NCI-H1417 (cell line): Measurements from ENCODE around the gene NENF.
A peak's percentile ranks its signal among the peaks of the same experiment; 100 is the strongest.

Source experiments
- DNase-seq, 3 experiments: peaks; one replicate each; lab custom pipeline; 2025; lab: John Stamatoyannopoulos, UW

The NENF gene

DNA sequence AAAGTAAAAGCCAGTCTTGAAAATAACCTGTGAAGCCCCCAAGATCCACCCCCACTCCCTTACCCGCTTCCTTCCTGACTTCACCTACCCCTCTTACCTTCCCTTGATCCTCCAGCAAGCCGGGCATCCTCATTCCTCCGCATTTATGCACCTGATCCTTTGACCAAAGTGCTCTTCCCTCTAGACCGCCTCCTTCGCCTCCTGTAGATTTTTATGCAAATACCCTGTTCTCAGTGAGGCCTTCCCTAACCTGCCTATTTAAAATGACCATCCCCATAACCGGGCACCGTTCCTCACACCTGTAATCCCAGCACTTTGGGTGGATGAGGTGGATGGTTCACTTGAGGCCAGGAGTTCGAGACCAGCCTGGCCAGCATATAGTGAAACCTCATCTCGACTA, 1.1 kb upstream of the NENF start:
- no peak for DNase-seq

DNA sequence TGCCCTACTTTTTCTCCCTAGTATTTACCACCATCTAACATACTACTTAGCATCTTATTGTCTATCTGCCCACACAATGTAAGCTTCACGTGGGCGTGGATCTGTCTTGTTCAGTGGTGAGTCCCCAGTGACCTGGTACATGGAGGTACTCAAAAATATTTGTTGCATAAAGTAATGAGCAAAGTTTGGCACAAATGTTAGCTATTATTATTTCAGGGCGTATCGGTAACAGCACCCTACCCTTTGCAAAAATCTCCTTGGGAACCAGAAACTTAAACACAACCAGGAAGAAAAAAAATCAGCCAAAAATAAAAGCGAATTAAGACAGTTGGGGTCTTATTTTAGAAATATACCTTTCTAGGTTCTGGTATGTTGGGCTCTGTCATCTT, 454 bp upstream of the NENF start:
- peak in 1 of 3 experiments; percentile 59 for DNase-seq

DNA sequence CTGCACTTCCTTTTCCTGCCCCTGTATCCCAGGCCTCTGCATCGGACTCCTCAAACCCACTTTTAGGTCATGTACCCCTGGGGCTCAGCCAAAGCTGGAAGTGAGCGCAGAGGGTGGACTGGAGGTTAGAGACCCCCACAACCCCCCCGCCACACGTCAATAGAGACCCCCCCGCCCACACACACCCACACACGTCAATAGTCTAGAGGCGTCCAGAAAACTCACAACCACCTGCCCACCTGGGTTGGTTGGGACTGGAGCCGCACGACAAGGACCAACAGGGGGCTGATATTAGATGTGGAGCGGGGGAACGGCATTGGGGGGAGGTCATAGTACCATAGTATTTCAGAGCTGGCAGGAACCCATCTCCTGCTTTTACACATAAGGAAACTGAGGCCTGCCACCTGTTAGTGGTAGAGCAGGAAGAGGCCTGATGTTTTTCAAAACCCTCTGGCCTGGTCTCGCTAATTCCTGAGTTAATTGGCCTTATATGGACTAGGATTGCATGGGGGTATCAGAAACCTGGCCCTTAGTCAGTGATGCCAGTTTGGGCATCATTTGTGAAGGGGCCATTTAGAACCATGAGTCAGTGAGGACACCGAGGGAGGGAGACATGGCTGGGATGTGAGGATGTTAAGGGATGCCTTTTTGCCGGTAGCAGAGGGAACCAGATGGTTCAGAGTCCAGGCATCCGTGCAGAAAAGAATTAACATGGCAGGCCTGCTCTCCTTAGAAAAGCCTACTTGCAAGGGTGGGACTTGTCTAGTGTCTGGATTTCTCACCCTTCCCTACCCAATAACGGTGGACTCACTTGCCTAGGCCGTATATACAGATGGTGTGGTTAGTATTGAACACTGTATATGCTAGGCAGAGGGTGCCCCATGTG, 1.1 kb downstream of the NENF start:
- no peak for DNase-seq

GRCh38 chr1:212434992-212435391, 2.3 kb downstream of the NENF start:
- no peak for DNase-seq

GRCh38 chr1:212437179-212437798, 4.6 kb downstream of the NENF start:
- peak in 1 of 3 experiments; percentile 43 for DNase-seq

GRCh38 chr1:212438831-212439237, 6.1 kb downstream of the NENF start:
- no peak for DNase-seq

DNA sequence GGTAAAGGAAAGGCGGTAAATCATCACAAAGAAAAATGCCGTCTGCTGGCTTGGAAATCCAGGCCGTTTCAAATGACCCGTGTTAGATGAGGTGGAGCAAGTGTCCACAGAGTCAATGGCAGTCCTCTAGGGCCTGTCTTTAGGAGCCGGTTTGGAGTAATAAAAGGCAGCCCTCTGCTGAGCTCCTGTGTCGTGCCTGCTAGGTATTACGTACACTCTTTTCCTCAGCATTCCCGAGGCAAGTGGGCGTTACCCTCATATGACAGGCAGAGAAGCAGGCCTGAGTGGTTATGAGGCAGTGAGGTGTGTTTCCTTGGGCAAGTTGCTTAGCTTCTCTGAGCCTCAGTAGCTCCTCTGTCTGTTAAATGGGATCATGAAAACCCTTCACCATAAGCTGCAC, 7.7 kb downstream of the NENF start:
- no peak for DNase-seq

GRCh38 chr1:212442408-212442807, 9.7 kb downstream of the NENF start:
- no peak for DNase-seq

DNA sequence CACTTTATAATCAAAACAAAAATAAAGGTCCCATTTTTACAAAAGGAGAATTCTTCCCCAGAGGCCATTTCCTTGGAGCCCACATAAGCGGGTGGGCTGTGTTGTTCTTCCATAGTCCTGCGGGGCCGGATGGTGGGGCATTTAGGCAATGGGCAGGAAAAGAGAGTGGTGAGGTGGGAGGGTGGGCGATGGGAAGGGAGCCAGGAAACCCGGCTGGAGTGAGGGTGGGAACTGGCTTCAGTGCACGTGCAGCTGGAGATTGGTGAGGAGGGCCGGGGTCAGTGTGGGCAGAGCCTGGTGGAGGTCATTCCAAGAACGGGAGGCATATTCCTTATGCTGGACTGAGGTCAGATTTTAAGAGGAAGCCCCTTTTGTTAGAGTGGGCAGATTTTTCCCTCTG, 13.6 kb downstream of the NENF start:
- DNase-seq: no peak

- no peak for DNase-seq
These were observed 14.8 kb downstream of the NENF start for GRCh38 chr1:212447478-212447877.

DNA sequence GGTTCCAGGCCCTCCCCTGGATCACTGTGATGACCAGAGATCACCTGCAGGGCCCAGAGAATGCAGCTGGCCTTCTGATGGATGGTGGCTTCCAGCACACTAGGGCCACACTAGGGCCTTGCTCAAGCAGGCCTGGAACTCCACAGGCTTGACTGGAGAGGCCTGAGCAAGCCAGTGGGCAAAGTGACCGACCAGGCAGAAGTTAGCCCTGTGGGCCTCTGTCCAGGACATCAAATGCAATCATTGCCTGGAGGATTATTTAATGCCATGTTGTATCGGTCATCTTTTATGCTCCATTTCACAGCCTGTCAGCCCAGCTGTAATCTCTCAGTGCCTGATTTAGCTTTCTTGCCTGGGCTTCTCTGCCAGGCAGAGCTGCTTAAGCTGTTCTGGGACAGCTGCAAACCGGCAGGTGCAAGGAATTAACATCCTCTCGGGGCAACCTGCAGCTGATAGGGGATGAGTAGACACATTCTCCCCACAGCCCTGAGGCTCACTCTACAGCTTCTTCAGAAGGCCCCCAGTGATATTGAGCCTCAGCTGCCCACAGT, 17.7 kb downstream of the NENF start:
- DNase-seq: peak in 2 of 3 experiments; percentile 35 to 47

- DNase-seq: no peak
These were observed 18.9 kb downstream of the NENF start for GRCh38 chr1:212451416-212452322.

- DNase-seq: peak in 1 of 3 experiments; percentile 24
These were observed 19.8 kb downstream of the NENF start for GRCh38 chr1:212452323-212453155.

- DNase-seq: no peak
These were observed 20.6 kb downstream of the NENF start for GRCh38 chr1:212453156-212453857.

DNA sequence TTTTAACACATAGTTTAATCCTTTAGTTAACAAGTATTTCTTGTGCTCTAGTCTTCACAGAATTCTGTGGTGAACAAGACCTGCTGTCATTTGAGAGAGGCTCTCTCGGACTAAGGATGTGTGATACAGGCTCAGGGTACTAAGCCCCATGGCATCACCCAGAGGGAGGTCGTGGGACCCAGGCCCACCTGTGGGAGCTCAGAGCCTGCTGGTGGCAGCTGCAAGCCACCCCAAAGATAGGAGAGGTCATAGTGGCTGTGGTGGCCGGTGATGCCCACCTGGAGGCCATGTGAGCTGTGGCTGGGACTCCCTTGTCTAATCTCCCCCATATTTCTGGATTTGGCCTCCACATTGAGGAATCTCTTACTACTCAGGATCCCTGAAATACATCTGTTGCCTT, 22.0 kb downstream of the NENF start:
- DNase-seq: no peak

DNA sequence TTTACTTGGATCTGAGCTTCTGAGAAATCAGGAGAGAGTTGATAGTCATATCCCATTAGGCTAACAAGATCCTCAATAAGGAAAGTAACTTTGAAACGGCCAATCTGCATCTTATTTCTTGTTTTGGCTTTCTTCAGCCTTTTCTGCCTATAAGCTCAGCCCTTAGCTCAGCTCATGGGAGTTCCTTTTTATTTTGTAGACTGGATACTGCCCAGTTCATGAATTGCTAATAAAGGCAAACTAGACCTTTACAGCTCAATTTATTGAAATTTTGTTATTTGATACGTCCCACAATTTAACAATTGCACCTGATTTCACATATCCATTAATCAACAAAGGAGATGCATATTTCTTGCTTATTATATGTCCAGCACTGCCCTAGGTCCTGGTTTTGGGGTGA, 22.7 kb downstream of the NENF start:
- DNase-seq: no peak

- DNase-seq: peak; percentile 60 to 82 (median 68)
These were observed 23.2 kb downstream of the NENF start for GRCh38 chr1:212455803-212456528.

GRCh38 chr1:212457740-212458338, 25.1 kb downstream of the NENF start:
- peak; percentile 21 to 66 (median 42) for DNase-seq

DNA sequence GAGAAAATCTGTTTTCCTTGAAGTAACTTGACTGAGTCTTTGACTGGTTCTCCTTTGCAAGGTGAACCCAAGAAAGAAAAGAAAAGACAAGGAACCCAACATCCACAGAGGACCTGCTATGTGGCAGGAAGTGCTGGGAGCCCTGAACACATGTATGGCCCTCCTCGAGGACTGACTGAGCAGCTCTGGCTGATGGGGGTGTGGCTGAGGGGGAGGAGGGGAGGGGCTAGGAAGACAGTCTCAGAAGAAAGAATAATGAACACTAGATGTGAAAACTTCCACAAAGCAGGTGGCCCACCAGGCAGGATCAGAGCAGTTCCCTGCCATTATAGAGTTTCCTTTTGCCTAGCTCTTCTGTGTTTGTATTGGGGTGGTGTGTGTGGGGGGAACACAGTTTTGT, 26.1 kb downstream of the NENF start:
- no peak for DNase-seq
